ENCODE results near the gene CARMIL1. TPM values are rescaled to one million over a fixed set of nuclear protein-coding genes. Genes with fewer than 3 reads are reported as not detected.

CARMIL1 gene
- total RNA-seq, 1 donor from 2014 or later, result 15.7 TPM

GRCh38 chr6:25463441-25463840 lies 184.3 kb downstream of the CARMIL1 start:
- peaks cover 3% of the 10 kb centered on the region for H3K36me3 Mint-ChIP-seq
- no peak for TF ChIP-seq CTCF (IDR thresholded peaks at IDR 0.05; ENCODE audit: unreplicated experiment)
- peaks cover 9% of the 10 kb centered on the region for H3K4me1 Mint-ChIP-seq
- no peaks in the 10 kb centered on the region for H3K27me3 Mint-ChIP-seq (ENCODE audit: low read depth)
- DNase-seq (ENCODE audit: low spot score in 2 of 2, unreplicated experiment in 2 of 2), result no peak
- H3K4me3 Mint-ChIP-seq, result no peak overlapping the region
- H3K9me3 Mint-ChIP-seq, result no peaks in the 10 kb centered on the region
- no peak overlapping the region for H3K27ac Mint-ChIP-seq

- peaks cover 9% of the 10 kb centered on the region for H3K4me1 Mint-ChIP-seq
These were observed 185.1 kb downstream of the CARMIL1 start for GRCh38 chr6:25464225-25464624.

GRCh38 chr6:25465941-25466340 lies 186.8 kb downstream of the CARMIL1 start:
- Mint-ChIP-seq H3K9me3 (no peaks in the 10 kb centered on the region), H3K27me3 (ENCODE audit: low read depth) (no peaks in the 10 kb centered on the region), H3K4me1 (peaks cover 9% of the 10 kb centered on the region), H3K36me3 (peaks cover 3% of the 10 kb centered on the region), H3K4me3 (no peak overlapping the region), H3K27ac (no peak overlapping the region)
- DNase-seq (ENCODE audit: low spot score in 2 of 2, unreplicated experiment in 2 of 2), result no peak
- TF ChIP-seq CTCF (IDR thresholded peaks at IDR 0.05; ENCODE audit: unreplicated experiment), result no peak

More at GRCh38 chr6:25464225-25464624, 185.1 kb downstream of the CARMIL1 start:
- Mint-ChIP-seq H3K4me3 (no peak overlapping the region), H3K27ac (no peak overlapping the region), H3K27me3 (ENCODE audit: low read depth) (no peaks in the 10 kb centered on the region), H3K36me3 (peaks cover 3% of the 10 kb centered on the region), H3K9me3 (no peaks in the 10 kb centered on the region)
- TF ChIP-seq CTCF (IDR thresholded peaks at IDR 0.05; ENCODE audit: unreplicated experiment), result no peak
- no peak for DNase-seq (ENCODE audit: low spot score in 2 of 2, unreplicated experiment in 2 of 2)

- DNase-seq (ENCODE audit: low spot score in 2 of 2, unreplicated experiment in 2 of 2), result no peak
- TF ChIP-seq CTCF (IDR thresholded peaks at IDR 0.05; ENCODE audit: unreplicated experiment), result no peak
- Mint-ChIP-seq H3K27me3 (ENCODE audit: low read depth) (no peaks in the 10 kb centered on the region), H3K27ac (no peak overlapping the region), H3K4me3 (no peak overlapping the region), H3K9me3 (no peaks in the 10 kb centered on the region), H3K36me3 (peaks cover 2% of the 10 kb centered on the region), H3K4me1 (peaks cover 9% of the 10 kb centered on the region)
These were observed 189.7 kb downstream of the CARMIL1 start for GRCh38 chr6:25468881-25469280.

GRCh38 chr6:25469797-25470388 lies 190.7 kb downstream of the CARMIL1 start:
- no peaks in the 10 kb centered on the region for H3K27me3 Mint-ChIP-seq (ENCODE audit: low read depth)
- H3K4me3 Mint-ChIP-seq, result no peak overlapping the region
- peak; percentile 80 for TF ChIP-seq CTCF (IDR thresholded peaks at IDR 0.05; ENCODE audit: unreplicated experiment)
- peaks cover 7% of the 10 kb centered on the region for H3K36me3 Mint-ChIP-seq
- H3K27ac Mint-ChIP-seq, result no peak overlapping the region
- H3K4me1 Mint-ChIP-seq, result peaks cover 9% of the 10 kb centered on the region
- DNase-seq (ENCODE audit: low spot score in 2 of 2, unreplicated experiment in 2 of 2), result no peak
- H3K9me3 Mint-ChIP-seq, result no peaks in the 10 kb centered on the region

GRCh38 chr6:25472306-25472705 lies 193.1 kb downstream of the CARMIL1 start:
- Mint-ChIP-seq H3K4me3 (no peak overlapping the region), H3K27me3 (ENCODE audit: low read depth) (no peaks in the 10 kb centered on the region), H3K36me3 (peaks cover 11% of the 10 kb centered on the region), H3K4me1 (no peaks in the 10 kb centered on the region), H3K27ac (no peak overlapping the region), H3K9me3 (no peaks in the 10 kb centered on the region)
- no peak for DNase-seq (ENCODE audit: low spot score in 2 of 2, unreplicated experiment in 2 of 2)
- TF ChIP-seq CTCF (IDR thresholded peaks at IDR 0.05; ENCODE audit: unreplicated experiment), result no peak

All from mesothelial cell of epicardium (in vitro differentiated cells).